Fibroblast of villous mesenchyme (primary cell): ENCODE results near the gene KCNQ1. TPM values are rescaled to one million over a fixed set of nuclear protein-coding genes. Genes with fewer than 3 reads are reported as not detected.

ENCODE experiments used
- DNase-seq: peaks from one replicate; pipeline ENCODE4 v3.0.0-alpha.2; 2010; ENCODE audit warnings: low read depth
- H3K4me3 ChIP-seq: 2 replicates; pipeline ENCODE4 v1.5.1; 2011; ENCODE audit warnings: low read depth, mild to moderate bottlenecking, low read length
- CTCF ChIP-seq: IDR thresholded peaks from 2 replicates; pipeline ENCODE4 v1.5.1; 2012; ENCODE audit warnings: low read depth, mild to moderate bottlenecking, low read length; ENCODE audit not compliant: insufficient read depth
- total RNA-seq: library from RNA; depleted of rRNA; stranded (reverse); fragments of >200 nt; gene quantifications from 2 replicates; pipeline ENCODE4 v1.2.3, GENCODE V29; 2012

KCNQ1 gene
- total RNA-seq, 1 donor = not detected

- no peak for TF ChIP-seq CTCF
- no peak for DNase-seq
- H3K4me3 ChIP-seq = no peak overlapping the region
Measured at GRCh38 chr11:2776351-2777061, 331.7 kb downstream of the KCNQ1 start.

- H3K4me3 ChIP-seq = no peak overlapping the region
- no peak for TF ChIP-seq CTCF
- peak; percentile 18 for DNase-seq
Measured at GRCh38 chr11:2777386-2777785, 332.6 kb downstream of the KCNQ1 start.

- no peak for DNase-seq
- no peak for TF ChIP-seq CTCF
- H3K4me3 ChIP-seq = no peak overlapping the region
Measured at GRCh38 chr11:2777871-2778629, 333.2 kb downstream of the KCNQ1 start.

- DNase-seq = peak; percentile 89
- TF ChIP-seq CTCF = no peak
- H3K4me3 ChIP-seq = no peak overlapping the region
Measured at GRCh38 chr11:2778630-2779498, 334.1 kb downstream of the KCNQ1 start.

GRCh38 chr11:2779499-2779980, 334.7 kb downstream of the KCNQ1 start:
- TF ChIP-seq CTCF = no peak
- H3K4me3 ChIP-seq = no peak overlapping the region
- no peak for DNase-seq

- DNase-seq = peak; percentile 16
- H3K4me3 ChIP-seq = no peak overlapping the region
- no peak for TF ChIP-seq CTCF
Measured at GRCh38 chr11:2779981-2780849, 335.4 kb downstream of the KCNQ1 start.
